DMS114 treated with DMSO at 0.1 percent for 48 hours (cell line): ENCODE results near the gene UNC93B1.
"Not testable (repeated sequence)": the region's sequence is repeated elsewhere in the genome, so short reads cannot be mapped to it uniquely, and the experiment has no call there.

Experiments used
- DNase-seq: peaks from one replicate; lab custom pipeline; 2025; ENCODE audit not compliant: unreplicated experiment; lab: John Stamatoyannopoulos, UW

The UNC93B1 gene

DNA sequence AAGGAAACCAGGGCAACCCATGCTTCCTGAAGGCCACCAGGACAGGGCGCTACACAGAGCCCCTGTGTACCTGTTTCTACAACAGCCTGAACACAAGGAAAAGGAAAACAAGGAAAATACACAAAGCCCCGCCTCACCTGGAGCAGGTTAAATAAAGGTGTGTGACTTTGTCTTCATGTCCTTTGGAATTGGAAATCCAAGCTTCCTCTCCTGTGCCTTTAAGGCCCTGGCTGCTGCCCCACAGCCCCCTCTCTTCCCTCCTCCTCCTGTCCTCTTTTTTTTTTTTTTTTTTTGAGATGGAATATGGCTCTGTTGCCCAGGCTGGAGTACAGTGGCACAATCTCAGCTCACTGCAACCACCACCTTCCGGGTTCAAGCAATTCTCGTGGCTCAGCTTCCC lies 57.5 kb downstream of the UNC93B1 start:
- not testable (repeated sequence) for DNase-seq

GRCh38 chr11:67943406-67943805 lies 60.5 kb downstream of the UNC93B1 start:
- DNase-seq: not testable (repeated sequence)
